T-helper 2 cell treated with Interferon-gamma antibody and Interleukin-4, amounts not matched to agents 100 ng/mL and 5 ng/mL, for 36 hours (primary cell): ENCODE measurements around the gene LIPG. TPM values are rescaled to one million over a fixed set of nuclear protein-coding genes. Genes with fewer than 3 reads are reported as not detected.

ENCODE experiments used
- intact Hi-C: fragments of 100-400 bp; cut with micrococcal nuclease; formaldehyde crosslinking; loops from one replicate; pipeline ENCODE4 v1.15.1; 2023
- total RNA-seq: library from RNA; stranded (reverse); gene quantifications from 2 replicates; pipeline ENCODE4 v1.2.3, GENCODE V29; 2022

LIPG gene
- total RNA-seq, 1 donor from 2014 or later, result 0.64 TPM

DNA sequence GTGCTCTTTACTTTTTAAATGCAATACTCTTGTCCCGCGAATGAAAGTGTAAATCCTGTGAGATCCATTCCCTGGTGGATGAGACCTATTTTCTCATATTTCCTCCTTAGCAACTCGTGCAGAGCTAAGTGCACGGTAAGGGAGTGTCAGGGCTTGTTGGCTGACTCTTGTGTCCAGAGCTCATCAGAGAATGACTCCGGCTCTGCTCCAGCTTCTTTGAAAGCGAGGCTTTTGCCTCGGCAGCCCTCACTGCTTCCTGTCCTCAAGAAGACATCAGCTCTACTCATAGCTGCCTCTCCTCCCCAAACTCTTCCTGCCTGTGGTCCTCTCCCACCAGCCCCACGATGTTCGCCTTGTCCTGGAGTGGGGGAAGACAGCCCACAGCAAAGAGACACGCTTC is 70.7 kb downstream of the LIPG start:
- intact Hi-C loops, result no loop called here

DNA sequence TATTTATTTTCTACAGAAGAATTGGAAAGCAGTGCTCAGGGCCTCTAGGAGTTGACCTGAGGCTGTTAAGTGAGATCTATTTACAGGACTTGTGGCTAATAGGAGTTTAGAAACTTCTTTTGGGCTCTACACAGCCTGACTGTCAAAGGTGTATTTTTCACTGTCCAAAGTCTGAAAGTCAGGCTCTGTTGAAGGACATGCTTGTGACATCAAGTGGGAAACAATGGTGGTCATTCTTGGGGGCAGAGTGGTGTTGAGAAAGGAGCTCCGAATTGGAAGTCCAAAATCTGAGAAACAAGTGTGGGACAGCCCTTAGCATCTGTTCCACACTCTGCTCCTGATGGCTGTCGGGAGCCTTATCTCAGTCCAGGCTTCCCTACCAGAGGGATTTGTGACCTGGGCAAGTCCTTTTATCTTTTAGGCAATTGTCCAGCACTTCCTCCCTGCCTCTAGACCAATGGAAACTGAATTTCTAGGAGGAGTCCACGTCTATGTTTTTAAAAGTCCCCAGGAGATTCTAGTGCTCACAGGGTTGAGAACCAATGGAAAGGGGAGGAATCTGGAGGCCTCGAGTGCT is 76.4 kb downstream of the LIPG start:
- intact Hi-C loops, result no loop called here

DNA sequence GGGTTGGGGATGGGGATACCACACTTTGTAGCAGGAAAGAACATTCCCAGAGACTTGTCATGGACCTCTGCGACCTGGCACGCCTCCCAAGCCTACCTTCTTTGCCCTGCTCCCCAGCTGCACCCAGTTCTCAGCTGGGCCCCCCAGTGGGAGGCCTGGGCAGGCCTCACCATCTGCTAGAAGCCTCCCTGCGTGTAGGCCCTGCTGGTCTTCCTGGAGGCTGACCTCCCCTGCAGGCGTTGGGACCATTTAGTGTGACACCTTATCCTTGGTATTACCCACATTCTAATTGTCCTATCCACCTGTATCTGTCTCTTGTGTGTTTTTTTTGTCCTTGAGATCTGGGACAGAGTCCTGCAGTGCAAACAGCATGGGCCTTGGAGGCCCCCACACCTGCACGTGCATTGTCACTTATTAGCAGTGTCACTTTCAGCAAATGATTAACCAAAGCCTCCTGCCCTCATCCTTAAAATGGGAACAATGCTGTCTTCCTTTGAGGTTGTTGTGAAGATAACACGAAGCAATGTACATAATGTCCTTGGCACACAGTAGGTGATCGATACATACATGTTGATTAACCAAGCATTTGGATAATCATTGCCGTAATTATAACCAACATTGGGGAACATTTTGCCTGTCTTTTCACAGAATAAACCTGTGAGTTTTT is 77.2 kb downstream of the LIPG start:
- intact Hi-C loops, result no loop called here

DNA sequence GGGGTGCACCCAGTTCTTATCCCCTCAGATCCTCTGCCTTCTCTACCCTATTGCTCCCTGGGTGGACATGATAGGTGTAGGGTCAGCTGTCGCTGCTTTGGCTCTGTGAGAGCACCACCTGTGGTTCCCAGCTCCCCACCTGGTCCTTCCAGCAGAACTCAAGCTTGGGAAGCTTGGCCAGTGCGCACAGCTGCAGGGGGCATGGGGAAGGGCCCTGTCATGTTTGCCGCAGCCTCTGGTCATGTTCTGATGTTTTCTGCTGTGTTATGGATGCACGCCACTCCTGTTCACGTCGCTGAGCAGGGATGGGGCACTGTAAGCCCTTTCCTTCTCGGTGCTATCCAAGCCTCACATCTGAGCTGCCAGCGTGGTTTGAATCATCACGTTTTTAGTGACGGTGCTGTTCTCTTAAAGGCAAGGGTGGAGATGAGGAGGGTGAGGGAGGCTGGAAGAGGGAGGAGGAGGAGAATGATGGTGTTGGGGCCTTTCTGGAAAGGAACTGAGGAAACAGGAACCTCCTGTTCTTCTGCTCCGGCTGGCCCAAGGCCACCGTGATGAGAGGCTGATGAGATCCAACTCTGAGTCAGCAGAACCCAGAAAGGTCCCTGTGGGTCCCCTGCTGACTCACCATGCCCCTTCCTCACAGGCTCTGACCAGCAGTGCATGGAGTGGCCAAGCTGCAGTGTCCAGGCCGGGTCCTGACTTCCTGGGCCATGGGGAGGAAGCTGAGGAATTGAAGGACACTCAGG is 78.0 kb downstream of the LIPG start:
- intact Hi-C loops, result no loop called here

DNA sequence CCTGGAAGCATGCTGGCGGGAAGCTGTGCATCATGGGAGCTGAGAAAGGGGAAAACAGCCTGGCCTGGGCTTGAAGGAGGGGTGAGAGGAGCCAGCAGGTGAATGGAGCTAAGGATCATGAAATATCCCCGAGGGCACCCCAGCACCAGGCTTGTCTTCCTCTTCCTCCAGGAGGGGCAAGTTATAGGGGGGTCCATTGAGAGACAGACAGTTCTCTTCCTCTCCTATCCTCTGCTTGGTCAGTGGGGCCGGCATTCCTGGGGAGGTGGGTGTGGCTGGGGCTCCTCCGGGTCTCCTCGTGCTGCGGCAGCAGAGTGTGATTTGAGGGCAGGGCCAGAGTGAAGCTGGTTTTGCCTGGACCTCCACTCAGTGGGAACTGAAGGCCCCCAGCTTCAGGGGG is 78.9 kb downstream of the LIPG start:
- intact Hi-C loops, result no loop called here

DNA sequence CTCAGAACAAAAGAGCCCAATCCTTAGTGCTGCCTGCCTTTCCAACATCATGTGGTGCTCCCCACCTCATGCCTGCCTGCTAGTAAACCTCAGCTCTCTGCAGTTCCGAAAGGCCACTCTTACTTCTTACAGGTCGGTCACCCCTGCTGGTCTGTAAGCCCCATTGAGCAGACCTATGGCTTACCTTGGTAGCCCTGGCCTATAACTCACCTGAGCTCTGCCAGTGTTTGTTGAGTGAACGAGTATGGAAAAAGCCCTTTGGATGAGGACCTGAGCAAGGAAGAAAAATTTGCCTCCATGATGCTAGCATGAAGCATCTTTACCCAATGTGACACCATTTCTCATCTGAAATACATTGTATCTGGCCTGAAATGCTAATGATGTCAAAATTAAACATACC is 83.3 kb downstream of the LIPG start:
- intact Hi-C loops, result no loop called here

DNA sequence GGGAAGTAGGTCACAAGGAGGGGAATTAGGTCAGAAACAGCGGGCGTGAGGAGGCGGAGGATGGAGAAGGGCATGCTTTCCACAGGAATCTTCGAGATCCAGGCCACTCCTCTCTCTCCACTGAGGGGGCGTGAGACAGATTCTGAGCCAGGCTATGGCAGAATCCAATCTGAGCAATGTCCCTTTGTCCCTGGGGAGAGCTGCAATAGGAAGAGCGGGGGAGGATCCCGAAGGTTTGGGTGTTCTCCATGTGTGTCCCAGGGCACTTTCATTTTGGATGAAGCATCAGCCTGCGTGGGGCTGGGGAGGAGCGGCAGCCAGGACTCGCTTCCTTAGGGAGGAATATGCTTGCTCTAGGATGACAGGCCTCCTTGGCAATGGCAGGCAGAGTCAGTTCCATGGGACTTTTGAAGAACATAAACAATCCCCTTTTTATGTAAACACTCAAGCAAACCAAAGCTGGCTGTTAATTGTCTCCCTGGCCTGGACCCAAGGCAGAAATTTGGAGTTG is 84.0 kb downstream of the LIPG start:
- intact Hi-C loops, result no loop called here

DNA sequence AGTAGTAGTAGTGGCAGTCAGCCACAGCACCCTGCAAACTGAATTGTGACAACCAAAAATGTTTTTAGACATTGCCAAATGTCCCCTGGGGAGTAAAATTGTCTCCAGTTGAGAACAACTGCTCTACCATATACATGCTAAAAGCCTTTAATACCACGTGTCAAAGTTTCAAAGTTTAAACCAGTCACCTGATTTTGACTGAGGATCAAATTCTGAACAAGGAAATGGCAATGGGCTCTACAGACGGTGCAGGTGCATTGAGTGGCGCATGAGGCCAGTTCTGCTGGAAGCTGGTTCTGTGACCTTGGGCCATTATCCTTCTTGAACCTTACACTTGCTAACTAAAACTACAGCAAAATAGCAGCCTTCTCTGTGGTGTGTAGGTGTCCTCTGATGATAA is 85.0 kb downstream of the LIPG start:
- intact Hi-C loops, result no loop called here

DNA sequence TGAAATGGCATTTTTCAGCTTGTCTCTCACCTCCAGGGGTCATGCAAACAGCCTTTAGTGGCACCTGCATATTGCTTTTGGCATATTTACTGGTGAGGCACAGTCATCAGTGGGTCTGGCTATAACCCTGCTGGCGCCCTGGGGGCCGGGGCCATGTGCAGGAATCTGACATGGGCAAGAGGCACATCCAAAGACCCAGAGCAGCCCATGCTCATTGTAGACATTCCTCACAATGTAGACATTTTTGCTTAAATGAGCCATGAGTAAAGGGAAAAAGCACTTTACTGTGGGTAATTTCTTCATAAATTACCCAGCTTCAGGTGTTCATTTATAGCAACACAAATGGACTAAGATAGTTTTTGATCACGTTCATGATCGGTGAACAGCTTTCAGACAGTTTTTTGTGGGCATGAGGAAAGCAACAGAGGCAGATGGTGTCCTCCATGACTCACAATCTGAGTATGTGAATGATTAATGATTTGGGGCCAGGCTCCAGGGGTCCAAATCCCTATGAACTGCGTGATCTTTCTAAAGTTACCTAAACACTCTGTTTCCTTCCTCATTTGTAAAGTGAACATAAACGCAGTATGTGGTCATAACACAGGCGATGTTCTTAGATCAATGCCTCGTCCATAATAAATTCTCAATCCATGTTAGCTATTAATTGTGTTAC is 85.8 kb downstream of the LIPG start:
- intact Hi-C loops, result no loop called here

DNA sequence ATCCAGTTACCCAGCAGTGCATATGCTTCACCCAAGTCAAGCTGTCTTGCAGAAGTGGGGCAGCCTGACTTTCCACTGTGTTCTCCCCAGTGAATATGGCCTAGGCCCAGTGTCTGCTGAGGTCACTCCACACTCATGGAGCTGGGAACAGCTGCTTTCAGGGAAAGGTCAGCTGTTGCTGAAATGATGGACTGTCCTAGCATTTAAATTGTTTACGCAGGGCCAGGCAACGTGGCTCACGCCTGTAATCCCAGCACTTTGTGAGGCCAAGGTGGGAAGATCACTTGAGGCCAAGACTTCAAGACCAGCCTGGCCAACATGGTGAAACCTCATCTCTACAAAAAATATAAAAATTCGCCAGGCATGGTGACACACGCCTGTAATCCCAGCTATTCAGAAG is 86.5 kb downstream of the LIPG start:
- intact Hi-C loops, result no loop called here

Other genes with a start within 250 kb of the LIPG start
- 59.7 and 60.1 TPM in 2 replicates for gene DYM, start 101.4 kb upstream of the LIPG start, total RNA-seq
- gene C18orf32, start 74.8 kb upstream of the LIPG start, total RNA-seq, result 18.4 and 26.4 TPM in 2 replicates
- 1,497 and 1,531 TPM in 2 replicates for gene RPL17, start 69.6 kb upstream of the LIPG start, total RNA-seq